Measurements from ENCODE around the gene TARBP2. TPM values are rescaled to one million over a fixed set of nuclear protein-coding genes. Genes with fewer than 3 reads are reported as not detected.
"Not testable (repeated sequence)": the region's sequence is repeated elsewhere in the genome, so short reads cannot be mapped to it uniquely, and the experiment has no call there.

Gene TARBP2
- polyA plus RNA-seq, 3 donors: 54.5 to 62.3 (median 58.0) TPM

DNA sequence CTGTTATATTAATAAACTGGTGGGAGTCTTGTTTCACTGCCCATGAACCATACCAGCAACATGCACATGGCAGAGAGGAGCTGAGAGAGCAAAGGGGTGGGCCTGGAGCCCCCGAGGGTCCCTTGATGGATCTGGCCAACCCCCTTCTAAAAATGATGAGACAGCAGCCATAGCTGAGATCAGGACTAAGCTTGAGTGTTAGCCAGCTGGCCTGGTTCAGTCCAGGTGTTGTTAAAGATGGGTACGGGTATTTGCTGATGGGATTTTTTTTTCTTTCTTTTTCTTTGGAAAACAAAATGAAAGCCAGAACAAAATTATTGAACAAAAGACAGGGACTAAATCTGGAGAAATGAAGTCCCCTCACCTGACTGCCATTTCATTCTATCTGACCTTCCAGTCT is 33.2 kb upstream of the TARBP2 start:
- no peak for DNase-seq

DNA sequence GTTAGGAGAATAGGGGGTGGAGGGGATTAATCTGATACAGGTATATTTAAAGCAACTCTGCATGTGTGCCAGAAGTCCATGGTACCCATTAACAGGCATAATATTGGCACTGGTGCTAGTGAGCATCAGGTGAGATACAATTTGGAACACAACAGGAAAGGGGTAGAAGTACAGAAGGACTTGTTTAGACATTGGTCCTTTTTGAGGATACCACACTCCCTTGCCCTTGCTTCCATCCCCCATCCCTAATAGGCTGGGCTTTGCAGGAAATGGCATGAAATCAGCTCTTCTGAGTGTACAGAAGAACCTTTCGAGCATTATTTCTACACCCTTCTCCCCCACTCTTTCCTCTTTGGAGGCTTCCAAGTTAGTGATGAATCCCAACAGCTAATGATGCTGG is 32.8 kb upstream of the TARBP2 start:
- DNase-seq: no peak

- DNase-seq: no peak
Observed at GRCh38 chr12:53472056-53472582, 29.0 kb upstream of the TARBP2 start.

DNA sequence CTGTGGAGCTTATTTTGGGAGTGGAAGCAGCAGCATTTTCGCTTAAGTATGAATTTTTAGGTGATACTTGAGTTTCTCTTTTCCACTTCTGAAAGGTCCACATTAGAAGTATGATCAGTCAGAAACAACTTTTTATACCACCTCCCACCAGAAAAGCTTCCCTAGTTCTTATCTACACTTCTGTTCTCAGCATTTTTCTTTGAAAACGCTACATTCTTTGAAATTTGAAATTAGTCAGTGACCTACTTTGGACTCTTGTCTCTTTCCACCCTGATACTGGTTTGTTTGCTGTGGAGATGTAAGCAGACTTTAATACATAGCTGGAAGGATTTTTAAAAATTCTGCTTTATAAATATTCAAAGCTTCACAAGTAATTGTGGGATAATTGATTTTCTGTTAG is 27.0 kb upstream of the TARBP2 start:
- DNase-seq: no peak

GRCh38 chr12:53474819-53475218 is 26.3 kb upstream of the TARBP2 start:
- no peak for DNase-seq

GRCh38 chr12:53476769-53477209 is 24.3 kb upstream of the TARBP2 start:
- DNase-seq: no peak

- DNase-seq: no peak
Observed at GRCh38 chr12:53478865-53479264, 22.2 kb upstream of the TARBP2 start.

- no peak for DNase-seq
Observed at GRCh38 chr12:53479331-53479730, 21.8 kb upstream of the TARBP2 start.

GRCh38 chr12:53480491-53481442 is 20.3 kb upstream of the TARBP2 start:
- DNase-seq: no peak

- DNase-seq: not testable (repeated sequence)
Observed at GRCh38 chr12:53481458-53481857, 19.6 kb upstream of the TARBP2 start.

GRCh38 chr12:53481939-53482586 is 19.0 kb upstream of the TARBP2 start:
- DNase-seq: no peak

- no peak for DNase-seq
Observed at GRCh38 chr12:53482626-53483168, 18.4 kb upstream of the TARBP2 start.

DNA sequence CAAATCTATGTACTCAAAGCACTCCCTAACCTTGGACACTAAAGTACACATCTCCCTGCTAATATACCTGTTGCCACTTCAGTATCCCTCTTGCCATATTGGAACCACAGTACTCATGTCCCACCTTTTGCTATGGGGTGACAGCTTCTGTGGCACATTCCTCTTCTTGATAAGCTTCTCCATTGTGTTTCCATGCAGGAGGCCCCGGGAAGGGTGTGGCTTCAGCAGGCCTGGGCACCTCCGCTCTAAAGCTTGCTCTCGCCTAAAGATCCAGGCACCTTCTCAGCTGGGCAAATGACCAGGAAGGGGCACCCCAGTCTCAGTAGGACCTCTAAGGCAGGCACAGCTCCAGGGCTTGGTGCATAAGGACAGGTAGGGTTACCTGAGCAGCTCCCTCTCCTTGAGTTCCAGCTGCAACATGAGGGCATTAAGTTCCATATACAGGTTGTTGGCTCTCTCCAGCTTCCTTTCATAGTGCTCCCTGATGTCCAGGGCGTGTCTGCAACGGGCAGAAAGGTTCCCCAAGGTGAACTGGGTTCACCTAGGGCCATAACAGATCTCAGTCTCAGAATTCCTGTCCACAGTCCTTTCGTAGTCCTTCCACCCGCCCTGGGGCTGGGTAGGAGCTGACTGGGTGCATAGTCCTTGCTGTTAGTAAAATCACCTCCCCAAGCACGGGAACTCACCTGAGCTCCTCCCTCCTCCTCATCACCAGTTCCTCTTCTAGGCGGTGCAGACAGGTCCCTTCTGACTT is 17.7 kb upstream of the TARBP2 start:
- no peak for DNase-seq

- DNase-seq: no peak
Observed at GRCh38 chr12:53483979-53484377, 17.1 kb upstream of the TARBP2 start.

DNA sequence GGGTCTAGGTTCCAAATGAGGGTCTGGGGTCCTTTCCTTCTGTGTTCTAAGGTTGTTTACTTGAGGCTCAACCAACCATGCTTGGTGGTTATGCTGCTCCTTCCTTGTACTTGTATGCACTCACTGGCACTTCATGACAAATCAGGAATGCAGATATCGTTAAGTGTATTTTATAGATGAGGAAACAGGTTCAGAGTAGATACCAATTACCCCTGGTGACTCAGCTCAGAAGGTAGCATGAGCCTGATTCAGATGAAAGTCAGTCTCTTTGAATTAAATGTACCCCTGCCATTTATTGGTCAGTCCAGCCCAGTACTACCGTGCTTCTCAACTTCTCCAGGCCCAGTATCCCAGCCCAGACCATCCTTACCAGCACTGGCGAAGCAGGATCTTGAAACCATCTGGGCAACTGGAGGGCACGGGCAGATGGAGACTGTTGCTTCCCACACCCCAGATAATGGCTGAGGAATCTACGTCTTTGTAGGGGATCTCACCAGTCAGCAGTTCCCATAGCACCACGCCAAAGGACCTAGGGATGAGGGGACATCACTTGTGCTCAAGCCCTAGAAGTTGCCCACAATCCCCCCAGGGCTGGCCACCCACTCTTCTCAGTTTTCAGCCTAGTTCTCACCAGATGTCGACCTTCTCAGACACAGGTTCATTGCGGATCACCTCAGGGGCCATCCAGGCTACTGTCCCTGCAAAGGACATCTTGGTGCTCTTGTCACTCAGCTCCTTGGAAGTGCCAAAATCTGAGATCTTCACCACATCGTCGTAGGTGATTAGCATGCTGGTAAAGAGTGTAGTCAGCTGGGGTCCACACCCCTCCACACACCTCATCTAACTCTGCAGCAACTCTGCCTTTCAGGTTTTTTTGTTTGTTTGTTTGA is 16.2 kb upstream of the TARBP2 start:
- no peak for DNase-seq

GRCh38 chr12:53485955-53486735 is 14.9 kb upstream of the TARBP2 start:
- no peak for DNase-seq

DNA sequence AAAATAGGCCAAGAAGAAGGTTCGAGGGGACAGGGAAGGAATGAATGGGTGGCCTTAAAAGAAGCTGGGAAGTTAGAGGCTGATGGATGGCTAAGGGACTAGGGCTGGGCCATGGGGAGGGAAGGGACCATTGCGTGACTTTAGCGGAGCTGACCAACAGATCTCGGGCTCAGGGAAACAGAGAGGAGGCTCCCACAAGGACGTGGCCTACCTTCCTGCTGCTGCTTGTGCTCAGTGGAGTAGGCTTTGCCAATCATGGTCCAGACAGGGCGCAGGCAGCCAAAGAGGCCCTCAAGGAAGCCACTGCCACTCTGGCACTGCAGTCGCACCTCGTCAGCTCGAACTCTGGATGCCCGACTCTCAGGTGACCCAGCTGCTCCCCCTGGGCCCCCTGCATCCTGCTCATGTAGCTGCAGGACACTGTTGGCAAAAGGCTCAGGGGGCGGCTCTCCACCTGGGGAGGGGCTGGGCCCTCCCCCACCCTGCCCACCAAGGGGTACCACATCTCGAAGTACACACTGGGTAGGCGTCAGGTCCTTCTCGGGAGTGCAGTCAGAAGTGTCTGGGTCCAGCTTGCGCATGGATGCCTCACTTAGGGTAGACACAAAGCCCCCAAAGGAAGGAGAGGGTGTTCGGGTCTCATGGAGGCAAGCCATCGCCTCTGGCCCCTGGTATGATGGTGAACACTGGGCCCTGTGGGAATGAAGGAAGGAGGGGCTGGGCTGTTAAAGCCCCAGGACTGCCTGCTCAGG is 14.2 kb upstream of the TARBP2 start:
- DNase-seq: no peak

GRCh38 chr12:53489242-53489864 is 11.7 kb upstream of the TARBP2 start:
- DNase-seq: no peak

GRCh38 chr12:53492188-53492587 is 8.9 kb upstream of the TARBP2 start:
- DNase-seq: no peak

Data from renal pelvis (tissue), 4 donors.